HCT116 (cell line): ENCODE data around the gene ST6GALNAC5.

ENCODE experiments used
- CTCF ChIP-seq, 3 experiments: fragments of 200-600 bp in 1 of 3; sonication (generic) in 1 of 3; IDR thresholded peaks in 2 of 3; conservative IDR thresholded peaks in 1 of 3; 2 replicates each; pipeline ENCODE4 v1.5.1; 2012 to 2017; ENCODE audit warnings: low read depth in 2 of 3, low read length in 2 of 3, antibody characterized with exemption in 1 of 3, borderline replicate concordance in 1 of 3, control low read depth in 1 of 3, mild to moderate bottlenecking in 1 of 3, mixed read lengths in 1 of 3, mixed run types in 1 of 3, moderate library complexity in 1 of 3; ENCODE audit not compliant: insufficient read depth in 1 of 3
- EGR1 ChIP-seq: IDR thresholded peaks from 2 replicates; pipeline ENCODE4 v1.6.1; 2012; ENCODE audit warnings: low read depth
- EZH2 ChIP-seq: fragments of 200-600 bp; sonication (generic); IDR thresholded peaks from 2 replicates; pipeline ENCODE4 v1.6.1; 2017; ENCODE audit warnings: antibody characterized with exemption, mixed run types
- JUND ChIP-seq: IDR thresholded peaks from 2 replicates; pipeline ENCODE4 v1.6.1; 2012
- MAX ChIP-seq: IDR thresholded peaks from 2 replicates; pipeline ENCODE4 v1.6.1; 2012
- POLR2A ChIP-seq: IDR thresholded peaks from 2 replicates; pipeline ENCODE4 v1.7.0; 2011; ENCODE audit warnings: borderline replicate concordance; ENCODE audit not compliant: insufficient read depth, insufficient read length; ENCODE audit errors: extremely low read depth
- RAD21 ChIP-seq: IDR thresholded peaks from 2 replicates; pipeline ENCODE4 v1.6.1; 2012; ENCODE audit warnings: low read depth, mild to moderate bottlenecking
- TCF7L2 ChIP-seq: IDR thresholded peaks from 2 replicates; pipeline ENCODE4 v1.7.0; 2011; ENCODE audit warnings: borderline replicate concordance, inconsistent platforms; ENCODE audit not compliant: insufficient read depth, insufficient read length; ENCODE audit errors: extremely low read depth
- YY1 ChIP-seq: IDR thresholded peaks from 2 replicates; pipeline ENCODE4 v1.6.1; 2011; ENCODE audit warnings: low read length, low read depth, moderate library complexity, mild to moderate bottlenecking; ENCODE audit not compliant: insufficient replicate concordance; ENCODE audit errors: extremely low read depth
- ZFX ChIP-seq: fragments of 450-650 bp; IDR thresholded peaks from 2 replicates; pipeline ENCODE4 v1.6.1; 2017
- ZNF274 ChIP-seq: fragments of 200-500 bp; sonication (Bioruptor generic); IDR thresholded peaks from 2 replicates; pipeline ENCODE4 v1.6.1; 2014; ENCODE audit warnings: mild to moderate bottlenecking, low read depth, low read length, inconsistent platforms

GRCh38 chr1:76832521-76832920 lies 34.8 kb upstream of the ST6GALNAC5 start:
- TF ChIP-seq ZNF274 (no peak), CTCF (IDR thresholded peaks at IDR 0.05 in 2 of 3, conservative IDR thresholded peaks at IDR 0.05 in 1 of 3; ENCODE audit: borderline replicate concordance in 1 of 3, insufficient read depth in 1 of 3, low read depth in 2 of 3, low read length in 2 of 3) (no peak), POLR2A (no peak), ZFX (no peak), RAD21 (no peak), EZH2 (no peak), EGR1 (no peak), MAX (no peak), JUND (no peak), TCF7L2 (no peak), YY1 (no peak)
